Medulla oblongata (tissue), 1 donor: ENCODE measurements around the gene ZNF800.

ENCODE experiments used
- DNase-seq: peaks from one replicate; pipeline ENCODE4 v3.0.0-alpha.2; 2015; ENCODE audit errors: extremely low spot score

Gene ZNF800

GRCh38 chr7:127390817-127391590 lies 1.5 kb downstream of the ZNF800 start:
- no peak for DNase-seq

- DNase-seq: no peak
Observed at GRCh38 chr7:127390186-127390816, 2.2 kb downstream of the ZNF800 start.

- no peak for DNase-seq
Observed at GRCh38 chr7:127389321-127389720, 3.2 kb downstream of the ZNF800 start.

- no peak for DNase-seq
Observed at GRCh38 chr7:127387974-127388373, 4.5 kb downstream of the ZNF800 start.

GRCh38 chr7:127383123-127383835 lies 9.2 kb downstream of the ZNF800 start:
- no peak for DNase-seq

- DNase-seq: no peak
Observed at GRCh38 chr7:127382301-127383085, 10.0 kb downstream of the ZNF800 start.

- DNase-seq: no peak
Observed at GRCh38 chr7:127380479-127380878, 12.0 kb downstream of the ZNF800 start.

GRCh38 chr7:127379642-127380041 lies 12.9 kb downstream of the ZNF800 start:
- DNase-seq: no peak

- no peak for DNase-seq
Observed at GRCh38 chr7:127378537-127378936, 14.0 kb downstream of the ZNF800 start.

GRCh38 chr7:127377425-127377824 lies 15.1 kb downstream of the ZNF800 start:
- no peak for DNase-seq

GRCh38 chr7:127375631-127376030 lies 16.9 kb downstream of the ZNF800 start:
- DNase-seq: no peak

GRCh38 chr7:127367679-127368078 lies 24.8 kb downstream of the ZNF800 start:
- no peak for DNase-seq

- no peak for DNase-seq
Observed at GRCh38 chr7:127366680-127367079, 25.8 kb downstream of the ZNF800 start.

GRCh38 chr7:127365957-127366315 lies 26.6 kb downstream of the ZNF800 start:
- DNase-seq: no peak

GRCh38 chr7:127365164-127365956 lies 27.1 kb downstream of the ZNF800 start:
- DNase-seq: no peak

GRCh38 chr7:127362364-127363027 lies 30.0 kb downstream of the ZNF800 start:
- no peak for DNase-seq

- no peak for DNase-seq
Observed at GRCh38 chr7:127361736-127362135, 30.8 kb downstream of the ZNF800 start.

- DNase-seq: no peak
Observed at GRCh38 chr7:127359011-127359410, 33.5 kb downstream of the ZNF800 start.

- DNase-seq: no peak
Observed at GRCh38 chr7:127353897-127354296, 38.6 kb downstream of the ZNF800 start.

- no peak for DNase-seq
Observed at GRCh38 chr7:127350586-127350985, 41.9 kb downstream of the ZNF800 start.

- DNase-seq: no peak
Observed at GRCh38 chr7:127349881-127350280, 42.6 kb downstream of the ZNF800 start.
